ENCODE results near the gene TNFRSF19. TPM values are rescaled to one million over a fixed set of nuclear protein-coding genes. Genes with fewer than 3 reads are reported as not detected.

TNFRSF19 gene
- total and polyA plus RNA-seq, 2 of the 8 experiments (the other 6 are each of a cell fraction or from before 2014, with no cell fraction given): 0.50 to 0.95 TPM

- TF ChIP-seq CHD1 (IDR thresholded peaks at IDR 0.05; ENCODE audit: low read depth, low read length) (no peak), FOSL1 (IDR thresholded peaks at IDR 0.05; ENCODE audit: insufficient read depth, low read depth, low read length) (no peak), CHD7 (IDR thresholded peaks at IDR 0.05; ENCODE audit: insufficient replicate concordance, low read length) (no peak), SUZ12 (IDR thresholded peaks at IDR 0.05; ENCODE audit: low read length) (no peak), CREB1 (IDR thresholded peaks at IDR 0.05) (no peak), PHF8 (conservative IDR thresholded peaks at IDR 0.05; ENCODE audit: low read depth, low read length) (no peak)
These were observed 116.7 kb downstream of the TNFRSF19 start (continued) for GRCh38 chr13:23686948-23687347.
